Endothelial cell of umbilical vein (primary cell): Measurements from ENCODE around the gene HSPBAP1. TPM values are rescaled to one million over a fixed set of nuclear protein-coding genes. Genes with fewer than 3 reads are reported as not detected.

Experiments used
- BruUV-seq: library from RNA; stranded (reverse); fragments of 400-500 nt; replicated peaks from 2 replicates; lab custom pipeline; 2021; lab: Mats Ljungman, UMichigan
- CTCF ChIA-PET: fragments of 300-600, 350-600 bp; sonication (Branson Sonifier 250); formaldehyde crosslinking; loops from one replicate; lab custom pipeline; 2021; ENCODE audit warnings: antibody characterized with exemption, inconsistent platforms; lab: Charles Lee
- POLR2A ChIA-PET: fragments of 300-600, 350-600 bp; sonication (Branson Sonifier 250); formaldehyde crosslinking; loops from one replicate; lab custom pipeline; 2021; ENCODE audit warnings: antibody characterized with exemption, inconsistent platforms; lab: Charles Lee
- DNase-seq: peaks from one replicate; pipeline ENCODE4 v3.0.0-alpha.2; 2011; ENCODE audit warnings: low read depth, low spot score
- FAIRE-seq: peaks from 2 replicates; lab custom pipeline; 2011; peaks lifted over from hg19 to GRCh38; lab: Jason Lieb, UNC
- H2AFZ ChIP-seq: 2 replicates; pipeline ENCODE4 v1.6.0; 2012; ENCODE audit warnings: low read depth, low read length, control low read depth, inconsistent platforms
- H3K27ac ChIP-seq: 2 replicates; pipeline ENCODE4 v1.5.1; 2011; ENCODE audit warnings: low read depth, mild to moderate bottlenecking, control low read depth, low read length, moderate library complexity; ENCODE audit not compliant: insufficient read depth
- H3K27me3 ChIP-seq, 2 experiments: 2 replicates each; pipeline versions ENCODE4 v1.6.0 to v1.6.1; 2011; ENCODE audit warnings: low read length in 2 of 2, mixed read lengths in 1 of 2; ENCODE audit not compliant: control insufficient read depth in 2 of 2, insufficient read depth in 2 of 2
- H3K36me3 ChIP-seq, 2 experiments: 2 replicates in 1 of 2; 3 replicates in 1 of 2; pipeline ENCODE4 v1.5.1; 2011; ENCODE audit warnings: low read length in 2 of 2, mild to moderate bottlenecking in 1 of 2, moderate library complexity in 1 of 2; ENCODE audit not compliant: control insufficient read depth in 2 of 2, insufficient read depth in 2 of 2; ENCODE audit errors: extremely low read depth in 1 of 2
- H3K4me1 ChIP-seq: 3 replicates; pipeline ENCODE4 v1.5.1; 2011; ENCODE audit warnings: mild to moderate bottlenecking, low read length; ENCODE audit not compliant: control insufficient read depth, insufficient read depth; ENCODE audit errors: extremely low read depth
- H3K4me2 ChIP-seq: 2 replicates; pipeline ENCODE4 v1.6.1; 2011; ENCODE audit warnings: low read length, control low read depth, mixed read lengths; ENCODE audit not compliant: insufficient read depth
- H3K4me3 ChIP-seq, 3 experiments: fragments of 200-600 bp in 1 of 3; sonication (generic), shearing (Covaris generic) in 1 of 3; replicated peaks in 1 of 3; 2 replicates each; pipeline ENCODE4 v1.5.1; 2011 to 2016; ENCODE audit warnings: control low read depth in 3 of 3, low read length in 3 of 3, mild to moderate bottlenecking in 2 of 3, inconsistent platforms in 1 of 3, low read depth in 1 of 3, moderate library complexity in 1 of 3; ENCODE audit not compliant: insufficient read depth in 1 of 3
- H3K79me2 ChIP-seq: 2 replicates; pipeline ENCODE4 v1.6.0; 2012; ENCODE audit warnings: low read length, inconsistent platforms; ENCODE audit not compliant: control insufficient read depth, insufficient read depth
- H3K9ac ChIP-seq: replicated peaks from 2 replicates; pipeline ENCODE3; 2011; ENCODE audit warnings: low read length, control low read depth; ENCODE audit not compliant: insufficient read depth; ENCODE audit errors: extremely low read depth
- H3K9me1 ChIP-seq: replicated peaks from 3 replicates; pipeline ENCODE4 v1.6.0; 2011; ENCODE audit warnings: mild to moderate bottlenecking, low read length; ENCODE audit not compliant: control insufficient read depth, insufficient read depth; ENCODE audit errors: extremely low read depth
- H3K9me3 ChIP-seq: replicated peaks from 2 replicates; pipeline ENCODE4 v1.5.1; 2012; ENCODE audit warnings: low read length, inconsistent platforms; ENCODE audit not compliant: control insufficient read depth, insufficient read depth
- H4K20me1 ChIP-seq: replicated peaks from 2 replicates; pipeline ENCODE3; 2011; ENCODE audit warnings: mild to moderate bottlenecking, low read length; ENCODE audit not compliant: control insufficient read depth, insufficient read depth; ENCODE audit errors: extremely low read depth
- EZH2 ChIP-seq: IDR thresholded peaks from 2 replicates; pipeline ENCODE4 v1.6.1; 2012; ENCODE audit warnings: borderline replicate concordance, low read depth, mild to moderate bottlenecking, moderate library complexity, low read length, inconsistent platforms; ENCODE audit not compliant: severe bottlenecking
- FOS ChIP-seq: IDR thresholded peaks from 2 replicates; pipeline ENCODE4 v1.6.1; 2011; ENCODE audit warnings: mild to moderate bottlenecking, low read length, moderate library complexity, borderline replicate concordance; ENCODE audit not compliant: insufficient read depth
- GATA2 ChIP-seq: IDR thresholded peaks from 2 replicates; pipeline ENCODE4 v1.7.0; 2011; ENCODE audit warnings: low read depth, mild to moderate bottlenecking, moderate library complexity, mixed read lengths, low read length; ENCODE audit not compliant: insufficient read length, insufficient read depth
- JUN ChIP-seq: IDR thresholded peaks from 2 replicates; pipeline ENCODE4 v1.6.1; 2011; ENCODE audit warnings: borderline replicate concordance, low read depth; ENCODE audit not compliant: insufficient read length, insufficient read depth
- MYC ChIP-seq: IDR thresholded peaks from one replicate; pipeline ENCODE4 v1.6.1; 2011; ENCODE audit warnings: mild to moderate bottlenecking, low read depth, low read length
- POLR2A ChIP-seq: IDR thresholded peaks from 2 replicates; pipeline ENCODE4 v1.6.1; 2012; ENCODE audit warnings: low read depth, mild to moderate bottlenecking, control low read depth, low read length
- POLR2AphosphoS5 ChIP-seq: IDR thresholded peaks from 2 replicates; pipeline ENCODE4 v1.6.1; 2012; ENCODE audit warnings: low read depth, mild to moderate bottlenecking, control low read depth, low read length, moderate library complexity; ENCODE audit not compliant: insufficient read depth
- dilution Hi-C: fragments of 300-500 bp; cut with MboI; formaldehyde crosslinking; loops from one replicate; pipeline ENCODE4 v1.15.0; 2019; ENCODE audit warnings: low sequenced_read_pairs; ENCODE audit not compliant: extremely low pct_ligation_motif_present
- intact Hi-C: fragments of 100-400 bp; cut with micrococcal nuclease; formaldehyde crosslinking; loops from one replicate; pipeline ENCODE4 v1.10.0; 2022
- polyA plus RNA-seq, 4 experiments: library from polyadenylated mRNA; depleted of rRNA in 3 of 4; stranded (reverse) in 3 of 4; unstranded in 1 of 4; fragments of >200 nt; gene quantifications; 2 replicates each; pipeline versions ENCODE4 v1.2.1 to v1.2.3, GENCODE V29; 2011 to 2012; ENCODE audit warnings: missing spikeins in 1 of 4
- total RNA-seq: library from RNA; stranded (reverse); gene quantifications from 2 replicates; pipeline ENCODE4 v1.2.3, GENCODE V29; 2021
- TF ChIP-seq, protein P1 (sequence below): IDR thresholded peaks from 2 replicates; pipeline ENCODE4 v1.6.1; 2011; ENCODE audit not compliant: insufficient read depth, insufficient read length
- TF ChIP-seq, protein P2 (sequence below), 2 donors: IDR thresholded peaks; 1 replicate in 1 of 2; 2 replicates in 1 of 2; pipeline ENCODE4 v1.5.1; 2011; ENCODE audit warnings: low read length in 2 of 2, mild to moderate bottlenecking in 2 of 2, moderate library complexity in 2 of 2, control low read depth in 1 of 2, inconsistent platforms in 1 of 2, low read depth in 1 of 2; ENCODE audit not compliant: insufficient read depth in 1 of 2; ENCODE audit errors: extremely low read depth in 1 of 2

HSPBAP1 gene
- total and polyA plus RNA-seq, 2 donors (not counting 3 experiments of a cell fraction or from before 2014, with no cell fraction given) = 5.3 to 10.6 TPM

DNA sequence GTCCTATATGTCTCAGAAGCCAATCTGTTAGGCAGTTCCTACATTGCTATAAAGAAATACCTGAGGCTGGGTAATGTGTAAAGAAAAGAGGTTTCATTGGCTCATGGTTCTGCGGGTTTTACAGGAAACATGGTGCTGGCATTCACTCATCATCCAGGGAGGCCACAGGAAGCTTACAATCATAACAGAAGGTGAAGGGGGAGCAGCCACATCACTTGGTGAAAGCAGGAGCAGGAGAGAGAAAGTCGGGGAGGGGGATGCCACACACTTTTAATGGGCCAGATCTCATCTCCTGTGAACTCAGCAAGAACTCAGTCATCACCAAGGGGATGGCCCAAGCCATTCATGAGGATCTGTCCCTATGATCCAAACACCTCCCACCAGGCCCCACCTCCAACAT is 10.3 kb upstream of the HSPBAP1 start:
- Histone ChIP-seq H3K9me3 (no peaks in the 10 kb centered on the region), H3K4me3 (no peak overlapping the region), H2AFZ (no peak overlapping the region), H3K27ac (no peak overlapping the region), H3K79me2 (no peaks in the 10 kb centered on the region), H3K9me1 (no peaks in the 10 kb centered on the region), H3K4me2 (no peak overlapping the region), H3K4me1 (no peaks in the 10 kb centered on the region), H3K9ac (no peak overlapping the region), H3K27me3 (no peaks in the 10 kb centered on the region), H4K20me1 (no peaks in the 10 kb centered on the region), H3K36me3 (no peaks in the 10 kb centered on the region)
- ChIA-PET POLR2A (no interaction called here), CTCF (no interaction called here)
- FAIRE-seq (no peak), DNase-seq (no peak)
- dilution Hi-C loops = no loop called here
- TF ChIP-seq GATA2 = no peak
- no peak for TF ChIP-seq POLR2AphosphoS5
- no peak for TF ChIP-seq EZH2
- TF ChIP-seq MYC = no peak
- TF ChIP-seq, protein P1, sequence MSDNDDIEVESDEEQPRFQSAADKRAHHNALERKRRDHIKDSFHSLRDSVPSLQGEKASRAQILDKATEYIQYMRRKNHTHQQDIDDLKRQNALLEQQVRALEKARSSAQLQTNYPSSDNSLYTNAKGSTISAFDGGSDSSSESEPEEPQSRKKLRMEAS = no peak
- no peak for TF ChIP-seq FOS
- intact Hi-C loops = no loop called here
- BruUV-seq = no TSS peak

DNA sequence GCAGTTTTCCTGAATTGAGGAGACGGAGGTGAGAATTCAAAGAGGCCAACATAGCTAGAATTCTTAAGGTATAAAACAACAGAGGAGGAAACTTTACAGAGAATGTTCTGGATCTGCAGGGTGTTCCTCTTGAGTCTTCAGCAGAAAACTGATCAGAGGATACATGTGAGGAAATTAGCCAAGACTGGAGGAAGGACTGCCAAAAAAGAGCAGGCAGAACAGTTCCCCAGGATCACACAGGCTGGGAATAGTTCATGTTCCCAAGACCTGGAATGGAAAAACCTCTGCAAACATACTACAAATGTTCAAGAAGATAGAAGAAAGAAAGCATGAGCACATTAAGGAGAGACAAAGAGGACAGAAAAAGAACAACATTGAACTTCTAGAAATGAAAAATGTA is 8.7 kb upstream of the HSPBAP1 start:
- Histone ChIP-seq H3K79me2 (no peaks in the 10 kb centered on the region), H3K4me1 (no peaks in the 10 kb centered on the region), H3K4me2 (no peak overlapping the region), H3K9me1 (no peaks in the 10 kb centered on the region), H3K36me3 (no peaks in the 10 kb centered on the region), H3K9ac (no peak overlapping the region), H3K27me3 (no peaks in the 10 kb centered on the region), H3K27ac (no peak overlapping the region), H3K4me3 (no peak overlapping the region), H3K9me3 (no peaks in the 10 kb centered on the region), H4K20me1 (no peaks in the 10 kb centered on the region), H2AFZ (no peak overlapping the region)
- BruUV-seq = no TSS peak
- no peak for DNase-seq
- no peak for FAIRE-seq
- intact Hi-C loops (no loop called here), dilution Hi-C loops (no loop called here)
- ChIA-PET POLR2A (no interaction called here), CTCF (no interaction called here)
- TF ChIP-seq, protein P1 = no peak
- TF ChIP-seq GATA2 (no peak), POLR2AphosphoS5 (no peak), MYC (no peak), FOS (no peak), POLR2A (no peak), JUN (no peak), EZH2 (no peak)
- TF ChIP-seq, protein P2, sequence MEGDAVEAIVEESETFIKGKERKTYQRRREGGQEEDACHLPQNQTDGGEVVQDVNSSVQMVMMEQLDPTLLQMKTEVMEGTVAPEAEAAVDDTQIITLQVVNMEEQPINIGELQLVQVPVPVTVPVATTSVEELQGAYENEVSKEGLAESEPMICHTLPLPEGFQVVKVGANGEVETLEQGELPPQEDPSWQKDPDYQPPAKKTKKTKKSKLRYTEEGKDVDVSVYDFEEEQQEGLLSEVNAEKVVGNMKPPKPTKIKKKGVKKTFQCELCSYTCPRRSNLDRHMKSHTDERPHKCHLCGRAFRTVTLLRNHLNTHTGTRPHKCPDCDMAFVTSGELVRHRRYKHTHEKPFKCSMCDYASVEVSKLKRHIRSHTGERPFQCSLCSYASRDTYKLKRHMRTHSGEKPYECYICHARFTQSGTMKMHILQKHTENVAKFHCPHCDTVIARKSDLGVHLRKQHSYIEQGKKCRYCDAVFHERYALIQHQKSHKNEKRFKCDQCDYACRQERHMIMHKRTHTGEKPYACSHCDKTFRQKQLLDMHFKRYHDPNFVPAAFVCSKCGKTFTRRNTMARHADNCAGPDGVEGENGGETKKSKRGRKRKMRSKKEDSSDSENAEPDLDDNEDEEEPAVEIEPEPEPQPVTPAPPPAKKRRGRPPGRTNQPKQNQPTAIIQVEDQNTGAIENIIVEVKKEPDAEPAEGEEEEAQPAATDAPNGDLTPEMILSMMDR (IDR thresholded peaks at IDR 0.05; ENCODE audit: extremely low read depth in 1 of 2, insufficient read depth in 1 of 2, low read depth in 1 of 2, low read length in 2 of 2) = no peak
